Measurements from ENCODE around the gene ONECUT1.

The ONECUT1 gene

DNA sequence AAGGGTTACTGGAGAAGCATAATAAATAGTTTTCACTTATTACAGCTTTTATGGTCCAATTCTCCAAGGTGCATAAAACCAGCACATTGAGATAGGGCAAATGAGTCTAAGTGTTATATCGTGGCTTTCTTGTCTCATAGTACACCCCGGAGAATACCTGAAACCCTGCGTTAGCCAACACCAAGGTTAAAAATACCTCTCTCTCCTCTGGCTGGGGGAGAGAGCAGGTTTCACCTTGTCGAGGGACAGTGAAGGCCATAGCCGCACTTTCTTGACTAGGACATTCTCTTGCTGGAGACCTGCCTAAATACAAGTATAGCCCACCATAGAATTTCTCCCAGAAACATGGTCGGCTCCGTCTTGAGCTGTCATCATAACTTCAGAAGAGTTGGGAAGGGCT is 59.5 kb downstream of the ONECUT1 start:
- no peak for DNase-seq

DNA sequence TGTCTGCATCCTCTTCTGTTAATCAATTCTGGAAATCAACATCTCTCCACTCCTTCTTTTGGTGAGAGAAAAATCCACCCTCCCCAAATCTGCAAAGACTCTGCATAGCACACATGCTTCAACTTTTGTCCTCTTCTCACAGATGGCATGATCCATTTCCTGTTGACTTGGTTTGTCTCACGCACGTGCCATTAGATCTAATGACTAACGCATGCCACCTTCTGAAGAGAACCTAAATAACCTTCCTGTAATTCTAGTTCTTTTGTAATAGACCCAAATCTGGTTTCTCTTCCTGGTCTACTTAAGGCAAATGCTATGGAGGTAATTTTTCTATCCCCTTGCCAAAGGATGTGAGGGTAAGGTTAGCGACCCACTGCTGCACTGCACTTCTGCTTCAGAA is 60.0 kb downstream of the ONECUT1 start:
- DNase-seq: no peak

DNA sequence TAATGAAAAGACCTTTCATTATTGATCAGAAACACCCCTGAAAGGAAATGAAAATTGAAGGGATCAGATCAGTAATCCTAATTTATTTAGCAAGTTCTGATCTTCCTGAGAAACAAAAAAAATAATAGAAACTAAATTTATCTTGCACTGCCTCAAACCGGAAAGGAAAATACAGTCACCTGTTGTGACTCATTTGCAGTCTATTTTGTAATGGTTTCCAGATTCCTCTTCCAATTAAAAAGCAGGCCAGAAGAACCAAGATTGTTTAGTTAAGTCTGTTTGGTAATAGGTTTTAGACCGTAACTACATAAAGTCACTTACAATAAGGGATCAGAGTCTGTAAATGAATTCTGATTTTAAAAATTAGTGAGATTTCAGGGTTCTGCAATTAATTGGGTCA is 61.2 kb downstream of the ONECUT1 start:
- no peak for DNase-seq

DNA sequence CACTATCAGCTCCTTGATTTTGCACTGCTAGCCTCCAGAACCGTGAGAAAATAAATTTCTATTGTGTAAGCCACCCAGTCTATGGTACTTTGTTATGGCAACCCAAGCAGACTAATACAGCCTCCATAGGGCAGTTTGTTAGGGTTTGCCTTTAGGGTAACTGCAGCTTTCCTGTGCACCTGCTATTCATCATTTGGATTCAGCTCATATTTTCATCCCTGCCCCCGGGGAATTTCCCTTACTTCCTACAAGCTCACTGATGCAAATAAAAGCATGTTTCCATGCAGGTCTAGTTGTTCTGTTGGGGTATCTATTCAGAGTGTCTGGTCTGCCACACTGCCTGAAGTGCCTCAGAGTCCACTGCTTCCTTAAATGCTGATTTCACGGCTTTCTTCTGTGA is 62.3 kb downstream of the ONECUT1 start:
- DNase-seq: no peak

DNA sequence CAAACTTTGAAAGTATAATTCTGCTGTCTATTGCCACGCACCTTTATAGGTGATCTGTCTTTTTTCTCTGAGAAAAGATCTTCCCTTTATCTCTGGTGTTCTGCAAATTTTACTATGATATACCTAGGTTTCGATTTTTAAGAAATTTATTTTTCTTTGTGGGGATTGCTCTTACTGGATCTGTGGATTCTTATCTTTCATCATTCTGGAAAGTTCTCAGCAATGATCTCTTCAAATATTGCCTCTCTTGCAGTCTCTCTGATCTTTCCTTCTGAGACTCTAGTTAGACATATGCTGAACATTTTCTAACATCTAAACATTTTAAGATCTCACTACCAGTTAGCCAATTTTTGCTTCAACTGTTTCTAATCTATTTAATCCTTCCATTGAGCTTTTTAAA is 63.9 kb downstream of the ONECUT1 start:
- DNase-seq: no peak

DNA sequence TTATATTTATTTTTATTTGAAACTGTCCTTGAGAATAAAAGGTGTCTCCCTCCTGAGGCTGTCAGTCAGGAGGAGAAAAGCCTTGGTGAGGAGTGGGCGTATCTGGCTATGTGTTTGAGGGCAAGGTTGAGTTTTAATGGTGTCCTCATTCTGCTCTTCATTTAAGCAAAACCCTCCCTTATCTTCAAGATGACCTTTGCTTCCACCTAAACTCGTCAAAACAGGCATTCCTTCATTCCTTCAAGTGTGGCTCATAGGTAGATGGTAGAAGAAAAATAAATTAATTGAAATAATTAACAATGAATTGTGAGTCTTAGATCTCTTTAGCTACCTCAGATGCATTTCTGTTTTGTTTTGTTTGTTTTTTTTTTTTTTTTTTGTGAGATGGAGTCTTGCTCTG is 71.6 kb downstream of the ONECUT1 start:
- DNase-seq: no peak

DNA sequence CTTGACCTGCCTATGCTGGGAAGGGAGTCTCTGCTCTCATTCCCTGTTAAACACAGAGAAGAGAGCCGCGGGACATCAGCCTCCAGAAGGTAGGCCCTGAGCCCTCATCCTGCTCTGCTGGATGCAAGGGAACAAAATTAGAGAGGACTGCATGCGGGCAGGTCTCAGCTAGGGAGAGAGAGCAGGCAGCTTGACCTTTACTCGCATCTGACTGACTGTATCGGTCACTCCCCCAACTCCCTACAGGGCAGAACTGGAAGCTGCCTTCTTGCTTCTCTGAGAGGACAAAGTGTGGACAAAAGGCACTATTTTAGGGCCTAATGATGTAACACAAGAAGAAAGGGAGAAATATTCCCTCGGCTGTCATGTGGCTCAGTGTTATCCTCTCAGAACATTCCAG is 72.2 kb downstream of the ONECUT1 start:
- no peak for DNase-seq

DNA sequence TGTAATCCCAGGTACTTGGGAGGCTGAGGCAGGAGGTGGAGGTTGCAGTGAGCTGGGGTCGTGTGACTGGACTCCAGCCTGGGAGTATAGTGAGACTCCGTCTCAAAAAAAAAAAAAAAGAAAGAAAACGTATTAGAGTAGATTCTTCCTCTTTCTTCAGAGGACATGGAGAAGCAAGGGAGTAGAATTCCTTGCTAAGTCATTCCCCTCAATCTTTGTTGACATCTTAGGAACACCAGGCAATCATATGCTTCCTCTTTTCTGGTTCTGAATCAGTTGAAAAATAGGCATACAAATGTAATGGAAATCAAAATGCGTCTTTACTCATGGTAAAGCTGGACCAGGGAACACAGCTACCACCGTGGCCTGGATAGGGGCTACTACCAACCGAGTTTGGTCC is 72.7 kb downstream of the ONECUT1 start:
- DNase-seq: no peak

DNA sequence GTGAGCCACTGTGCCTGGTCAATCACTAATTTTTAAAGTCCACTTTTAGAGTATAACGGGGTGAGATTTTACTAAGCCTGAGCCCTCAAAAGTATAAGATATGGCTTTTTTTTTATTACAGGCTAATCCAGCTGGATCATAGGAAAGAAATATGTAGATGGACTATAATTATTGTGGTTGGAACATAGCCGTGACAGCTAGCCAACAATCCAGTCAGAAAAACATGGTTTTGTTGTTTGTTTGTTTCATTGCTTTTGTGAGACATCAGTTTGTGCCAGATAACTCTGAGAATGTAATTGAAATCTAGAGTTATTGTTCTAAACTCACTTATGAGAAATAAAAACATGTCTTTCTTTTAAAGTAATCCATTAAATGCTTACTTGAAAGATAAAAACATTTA is 73.6 kb downstream of the ONECUT1 start:
- DNase-seq: no peak

DNA sequence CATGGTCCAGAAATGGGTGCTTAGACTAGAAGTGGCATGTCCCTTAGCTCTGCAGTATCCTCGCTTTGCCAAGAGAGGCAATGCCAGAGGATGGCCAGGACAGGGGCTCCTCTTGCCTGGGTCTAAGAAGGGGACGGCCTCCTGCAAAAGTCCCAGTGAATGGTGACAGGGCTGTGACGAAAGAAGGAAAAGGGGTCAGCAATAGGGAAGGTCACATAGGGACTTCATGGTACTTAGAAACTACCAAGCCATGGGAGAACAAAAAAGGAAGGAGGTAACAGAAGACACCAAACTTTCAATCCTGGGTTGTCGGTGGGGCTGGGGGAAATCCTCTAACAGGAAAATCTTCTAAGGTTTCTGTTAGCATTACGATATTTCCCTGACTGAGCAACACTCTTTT is 74.7 kb downstream of the ONECUT1 start:
- no peak for DNase-seq

DNA sequence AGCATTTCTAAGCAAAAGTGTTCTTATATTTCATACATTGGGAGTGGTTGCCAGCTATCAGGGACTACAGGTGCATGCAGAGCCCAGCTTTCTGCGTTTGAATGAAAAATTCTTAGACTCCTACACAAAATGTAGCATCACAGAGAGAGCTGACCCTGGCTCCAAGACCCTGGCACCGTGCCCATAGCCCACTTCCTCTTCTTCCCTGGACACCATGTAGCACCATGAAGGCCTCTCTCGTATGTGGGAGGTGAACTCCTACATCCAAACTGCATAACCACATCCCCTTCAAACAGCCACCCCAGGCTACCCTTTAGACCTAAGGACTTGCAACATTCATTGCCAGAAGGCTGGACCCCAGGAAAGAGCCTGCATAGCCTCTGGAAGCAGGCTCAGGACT is 75.2 kb downstream of the ONECUT1 start:
- no peak for DNase-seq

DNA sequence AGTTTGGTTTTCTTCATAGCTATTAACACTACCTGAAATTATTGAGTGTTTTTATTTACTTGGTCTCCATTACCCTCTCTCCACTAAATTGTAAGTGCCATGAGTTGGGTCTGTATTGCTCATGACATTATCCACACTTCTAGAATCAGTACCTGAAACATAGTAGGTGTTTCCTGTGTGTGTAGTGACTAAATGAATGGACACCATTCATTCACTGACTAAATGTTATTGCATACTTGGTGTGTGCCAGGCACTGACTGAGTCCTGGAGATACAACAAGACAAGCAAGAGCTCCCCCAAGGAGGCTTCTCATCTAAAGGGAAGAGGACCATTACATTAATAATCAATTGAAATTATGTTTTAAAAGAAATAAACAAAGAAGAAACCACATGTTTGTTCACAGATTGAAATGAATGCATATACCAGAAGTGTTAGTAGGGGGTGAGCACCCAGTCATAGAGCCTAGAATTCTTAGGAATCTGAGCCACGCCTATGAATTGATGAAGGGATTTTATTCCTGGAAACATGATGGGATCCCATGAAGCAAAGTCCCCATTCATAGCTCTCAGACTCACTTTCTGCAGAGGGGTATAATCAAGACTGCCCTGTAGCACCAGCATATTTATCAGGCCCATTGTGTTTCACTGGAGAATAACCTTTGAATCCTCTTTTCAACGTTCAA is 79.3 kb downstream of the ONECUT1 start:
- no peak for DNase-seq

DNA sequence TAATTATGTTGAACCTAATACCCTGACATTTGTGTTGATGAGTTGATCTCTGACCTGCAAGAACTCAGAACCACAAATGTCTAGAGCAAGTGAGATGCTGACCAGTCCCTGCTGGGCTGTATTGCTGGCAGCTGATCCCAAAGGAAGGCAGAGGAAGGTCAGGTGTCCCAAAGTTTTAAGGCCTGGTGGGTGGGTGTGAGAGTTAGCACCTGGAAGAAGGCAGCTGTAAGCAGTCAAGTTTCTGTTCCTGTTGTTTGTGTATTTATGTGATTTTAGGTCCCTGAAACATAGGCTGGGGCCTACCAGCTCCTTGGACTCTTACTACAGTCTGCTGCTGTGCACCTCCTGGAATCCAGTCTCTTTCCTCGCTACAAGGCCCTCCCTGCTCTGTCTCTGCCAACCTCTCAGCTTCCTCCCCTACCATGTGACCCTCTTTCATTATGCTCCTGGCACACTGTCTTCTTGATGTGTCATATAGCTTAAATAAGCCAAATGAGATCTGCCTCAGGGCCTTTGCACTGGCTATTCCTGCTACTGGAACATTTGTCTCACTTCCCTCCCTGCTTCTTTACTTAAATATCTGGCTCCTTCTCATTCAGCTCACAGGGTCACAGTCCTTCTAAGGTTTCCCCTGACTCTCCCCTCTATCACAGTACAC is 80.0 kb downstream of the ONECUT1 start:
- DNase-seq: no peak

DNA sequence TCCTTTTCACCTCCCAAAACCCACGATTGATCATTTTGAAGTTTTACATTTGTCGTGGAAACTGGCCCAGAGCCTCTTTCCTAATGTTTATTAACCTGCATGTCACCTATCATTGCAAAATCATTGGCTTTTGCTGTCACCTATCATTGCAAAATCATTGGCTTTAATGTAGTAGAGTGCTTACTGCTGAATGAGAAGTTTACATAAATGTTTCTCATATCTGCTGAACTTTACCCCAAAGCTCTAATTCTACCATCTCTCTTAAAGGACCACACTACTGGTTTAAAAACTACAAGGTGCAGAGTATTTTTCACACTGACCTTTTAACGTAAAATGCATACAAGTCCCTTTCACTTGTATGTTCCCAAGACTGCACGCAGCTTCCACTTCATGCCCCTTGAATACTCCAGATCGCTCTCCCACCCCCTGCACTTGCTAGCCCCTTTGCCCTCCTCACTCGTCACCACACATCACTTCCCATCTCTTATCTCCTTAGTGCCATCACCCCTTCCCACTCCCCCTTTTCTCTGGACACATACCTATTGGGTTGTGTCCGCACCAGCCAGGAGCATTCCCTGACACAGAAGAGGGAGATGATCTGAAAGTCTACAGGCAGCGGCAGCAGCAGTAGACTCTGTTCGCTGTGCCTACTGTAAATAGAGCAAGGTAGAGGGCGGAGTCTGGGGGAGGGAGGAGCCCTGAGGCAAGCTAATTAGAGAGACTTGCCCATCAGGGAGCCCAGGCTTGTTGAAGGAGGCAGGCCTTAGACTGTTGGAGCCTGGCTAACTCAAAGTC is 80.8 kb downstream of the ONECUT1 start:
- DNase-seq: no peak
